A549 (cell line): ENCODE measurements around the gene MOK. TPM values are rescaled to one million over a fixed set of nuclear protein-coding genes. Genes with fewer than 3 reads are reported as not detected.

Experiments used
- ATAC-seq, 2 experiments: fragments of 200-7000 bp in 1 of 2; fragments of >200 bp in 1 of 2; cut with Nextera tagmentation in 1 of 2; cut with Tn5 transposase in 1 of 2; 3 replicates each; pipeline versions ENCODE4 v1.8.0 to v1.9.1; 2018 to 2020; ENCODE audit warnings: mild to moderate bottlenecking in 1 of 2, moderate library complexity in 1 of 2
- CTCF ChIA-PET: fragments of 300-600 bp; sonication (Branson Sonifier 250); formaldehyde crosslinking; extraction: SDS; loops from one replicate; lab custom pipeline; 2021; ENCODE audit warnings: antibody characterized with exemption, inconsistent platforms; lab: Yijun Ruan, JAX
- POLR2A ChIA-PET: fragments of 350-600 bp; formaldehyde crosslinking; extraction: SDS; loops from one replicate; lab custom pipeline; 2021; ENCODE audit warnings: antibody characterized with exemption, inconsistent platforms; lab: Yijun Ruan, JAX
- DNase-seq, 2 experiments: peaks; one replicate each; pipeline versions ENCODE4 v3.0.0 to v3.0.0-alpha.2; 2011 to 2016; ENCODE audit warnings: low read depth in 1 of 2, low spot score in 1 of 2
- FAIRE-seq: peaks from 2 replicates; lab custom pipeline; 2011; peaks lifted over from hg19 to GRCh38; lab: Jason Lieb, UNC
- H3K27ac ChIP-seq, 2 experiments: fragments of >200 bp; sonication (Bioruptor Twin); formaldehyde crosslinking; 3 replicates each; pipeline ENCODE4 v1.5.1; 2016 to 2017
- H3K4me1 ChIP-seq: fragments of >200 bp; sonication (Bioruptor Twin); formaldehyde crosslinking; 3 replicates; pipeline ENCODE4 v1.6.1; 2016
- H3K4me2 ChIP-seq: fragments of >200 bp; sonication (Bioruptor Twin); formaldehyde crosslinking; 3 replicates; pipeline ENCODE4 v1.6.1; 2016
- H3K4me3 ChIP-seq: fragments of >200 bp; sonication (Bioruptor Twin); formaldehyde crosslinking; 3 replicates; pipeline ENCODE4 v1.5.1; 2016
- H3K9me3 ChIP-seq: fragments of >200 bp; sonication (Bioruptor Twin); formaldehyde crosslinking; 3 replicates; pipeline ENCODE4 v1.6.1; 2016
- BCL3 ChIP-seq: fragments of >200 bp; sonication (Bioruptor Twin); formaldehyde crosslinking; IDR thresholded peaks from 3 replicates; pipeline ENCODE4 v1.6.1; 2016
- BHLHE40 ChIP-seq: IDR thresholded peaks from 2 replicates; pipeline ENCODE4 v1.6.1; 2012; ENCODE audit warnings: low read depth, low read length, inconsistent platforms
- CBX8 ChIP-seq: fragments of 200-600 bp; sonication (generic); IDR thresholded peaks from 2 replicates; pipeline ENCODE4 v1.6.1; 2016
- CEBPB ChIP-seq, 2 experiments: fragments of >200 bp in 1 of 2; sonication (Bioruptor Twin) in 1 of 2; formaldehyde crosslinking in 1 of 2; IDR thresholded peaks; 2 replicates each; pipeline ENCODE4 v1.6.1; 2012 to 2016
- EHF ChIP-seq: fragments of 250-450 bp; sonication (Bioruptor Pico); IDR thresholded peaks from 2 replicates; pipeline ENCODE4 v1.5.0; 2020; ENCODE audit warnings: mild to moderate bottlenecking
- EHMT2 ChIP-seq: fragments of 200-600 bp; sonication (generic); IDR thresholded peaks from 2 replicates; pipeline ENCODE4 v1.6.1; 2016; ENCODE audit warnings: antibody characterized with exemption, low read depth, mild to moderate bottlenecking, moderate library complexity
- ESRRA ChIP-seq: fragments of 150-350 bp; IDR thresholded peaks from 2 replicates; pipeline ENCODE4 v1.6.1; 2014; ENCODE audit warnings: mild to moderate bottlenecking, low read length, borderline replicate concordance
- NFE2L2 ChIP-seq: fragments of 150-350 bp; conservative IDR thresholded peaks from 2 replicates; pipeline ENCODE4 v1.6.1; 2014; ENCODE audit warnings: low read length
- PBX3 ChIP-seq: IDR thresholded peaks from 2 replicates; pipeline ENCODE4 v1.6.1; 2012
- REST ChIP-seq: fragments of 200-600 bp; sonication (generic); IDR thresholded peaks from 2 replicates; pipeline ENCODE4 v1.6.1; 2016; ENCODE audit warnings: antibody characterized with exemption, mild to moderate bottlenecking, moderate library complexity
- WGBS: methylation state at CpG from one replicate; pipeline ENCODE4 v1.1.6; 2017; ENCODE audit errors: missing lambda C conversion rate; 5-methylcytosine and 5-hydroxymethylcytosine counted together
- polyA plus RNA-seq, 4 experiments: library from polyadenylated mRNA; depleted of rRNA in 3 of 4; stranded (reverse); fragments of >200 nt; fragmentation: RNase III in 1 of 4; extraction: RNeasy Plus Mini Kit Qiagen cat#74134 plus additional on column Dnase treatment in 1 of 4; gene quantifications; 2 replicates in 3 of 4; 3 replicates in 1 of 4; pipeline ENCODE4 v1.2.3, GENCODE V29; 2011 to 2017
- TF ChIP-seq, protein P1 (sequence below): fragments of 250-450 bp; sonication (Bioruptor Pico); IDR thresholded peaks from 2 replicates; pipeline ENCODE4 v1.5.0; 2020; ENCODE audit warnings: low read depth, mild to moderate bottlenecking, moderate library complexity
- TF ChIP-seq, protein P2 (sequence below): fragments of >200 bp; sonication (Bioruptor Twin); formaldehyde crosslinking; IDR thresholded peaks from 3 replicates; pipeline ENCODE4 v1.5.1; 2016
- TF ChIP-seq, protein P3 (sequence below): fragments of 450-650 bp; IDR thresholded peaks from 2 replicates; pipeline ENCODE4 v1.6.1; 2014; ENCODE audit warnings: antibody characterized with exemption

The MOK gene
- polyA plus RNA-seq, 2 of the 4 experiments (the other 2 are of a cell fraction) = 12.6 to 18.5 TPM

DNA sequence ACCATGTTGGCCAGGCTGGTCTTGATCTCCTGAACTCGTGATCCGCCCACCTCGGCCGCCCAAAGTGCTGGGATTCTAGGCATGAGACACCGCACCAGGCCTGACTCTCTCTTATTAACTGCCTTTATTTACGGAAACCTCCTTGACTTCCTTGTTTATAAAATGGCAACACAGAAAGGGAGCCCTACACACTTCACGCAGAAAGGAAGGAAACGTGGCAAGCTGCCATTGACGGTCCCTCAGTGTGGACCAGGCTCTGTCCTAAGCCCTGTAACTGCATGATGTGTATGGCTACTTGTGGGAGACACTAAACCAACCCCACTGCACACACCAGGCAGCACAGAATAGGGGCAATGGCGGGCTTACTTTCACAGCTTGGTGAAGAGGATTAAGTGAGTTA is 46.1 kb upstream of the MOK start:
- WGBS = 94% methylated on average over 10 of the region's 10 CpGs
- DNase-seq (no peak), FAIRE-seq (no peak)

More for the DNA sequence above, 46.1 kb upstream of the MOK start:
- H3K4me1 ChIP-seq = no peaks in the 10 kb centered on the region
- no peak overlapping the region for H3K27ac ChIP-seq
- H3K4me3 ChIP-seq = no peak overlapping the region
- H3K9me3 ChIP-seq = no peaks in the 10 kb centered on the region
- TF ChIP-seq, protein P1, sequence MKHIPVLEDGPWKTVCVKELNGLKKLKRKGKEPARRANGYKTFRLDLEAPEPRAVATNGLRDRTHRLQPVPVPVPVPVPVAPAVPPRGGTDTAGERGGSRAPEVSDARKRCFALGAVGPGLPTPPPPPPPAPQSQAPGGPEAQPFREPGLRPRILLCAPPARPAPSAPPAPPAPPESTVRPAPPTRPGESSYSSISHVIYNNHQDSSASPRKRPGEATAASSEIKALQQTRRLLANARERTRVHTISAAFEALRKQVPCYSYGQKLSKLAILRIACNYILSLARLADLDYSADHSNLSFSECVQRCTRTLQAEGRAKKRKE = no peak
- TF ChIP-seq CBX8 (no peak), EHF (no peak), REST (no peak), BCL3 (no peak), ESRRA (no peak), EHMT2 (no peak), PBX3 (no peak), BHLHE40 (no peak), CEBPB (IDR thresholded peaks at IDR 0.05) (no peak), NFE2L2 (no peak)
- TF ChIP-seq, protein P2, sequence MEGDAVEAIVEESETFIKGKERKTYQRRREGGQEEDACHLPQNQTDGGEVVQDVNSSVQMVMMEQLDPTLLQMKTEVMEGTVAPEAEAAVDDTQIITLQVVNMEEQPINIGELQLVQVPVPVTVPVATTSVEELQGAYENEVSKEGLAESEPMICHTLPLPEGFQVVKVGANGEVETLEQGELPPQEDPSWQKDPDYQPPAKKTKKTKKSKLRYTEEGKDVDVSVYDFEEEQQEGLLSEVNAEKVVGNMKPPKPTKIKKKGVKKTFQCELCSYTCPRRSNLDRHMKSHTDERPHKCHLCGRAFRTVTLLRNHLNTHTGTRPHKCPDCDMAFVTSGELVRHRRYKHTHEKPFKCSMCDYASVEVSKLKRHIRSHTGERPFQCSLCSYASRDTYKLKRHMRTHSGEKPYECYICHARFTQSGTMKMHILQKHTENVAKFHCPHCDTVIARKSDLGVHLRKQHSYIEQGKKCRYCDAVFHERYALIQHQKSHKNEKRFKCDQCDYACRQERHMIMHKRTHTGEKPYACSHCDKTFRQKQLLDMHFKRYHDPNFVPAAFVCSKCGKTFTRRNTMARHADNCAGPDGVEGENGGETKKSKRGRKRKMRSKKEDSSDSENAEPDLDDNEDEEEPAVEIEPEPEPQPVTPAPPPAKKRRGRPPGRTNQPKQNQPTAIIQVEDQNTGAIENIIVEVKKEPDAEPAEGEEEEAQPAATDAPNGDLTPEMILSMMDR = no peak
- TF ChIP-seq, protein P3, sequence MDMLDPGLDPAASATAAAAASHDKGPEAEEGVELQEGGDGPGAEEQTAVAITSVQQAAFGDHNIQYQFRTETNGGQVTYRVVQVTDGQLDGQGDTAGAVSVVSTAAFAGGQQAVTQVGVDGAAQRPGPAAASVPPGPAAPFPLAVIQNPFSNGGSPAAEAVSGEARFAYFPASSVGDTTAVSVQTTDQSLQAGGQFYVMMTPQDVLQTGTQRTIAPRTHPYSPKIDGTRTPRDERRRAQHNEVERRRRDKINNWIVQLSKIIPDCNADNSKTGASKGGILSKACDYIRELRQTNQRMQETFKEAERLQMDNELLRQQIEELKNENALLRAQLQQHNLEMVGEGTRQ = no peak
- H3K4me2 ChIP-seq = no peak overlapping the region
- no peak for ATAC-seq
- ChIA-PET POLR2A (no interaction called here), CTCF (interaction anchor here (1.2 kb wide), 1 partner anchor 18 kb away, joined by 3 read pairs; no protein-coding TSS in a partner anchor)
